RPMI8226 (cell line): ENCODE results near the gene TCF7.
A peak's percentile ranks its signal among the peaks of the same experiment; 100 is the strongest.

Experiments
- DNase-seq: peaks from one replicate; pipeline ENCODE4 v3.0.0-alpha.2; 2015

Gene TCF7

GRCh38 chr5:134184155-134185135 is 70.0 kb downstream of the TCF7 start:
- peak; percentile 72 for DNase-seq

GRCh38 chr5:134188092-134188491 is 73.6 kb downstream of the TCF7 start:
- DNase-seq: no peak

- no peak for DNase-seq
Observed at GRCh38 chr5:134189031-134189430, 74.5 kb downstream of the TCF7 start.

GRCh38 chr5:134195666-134196065 is 81.2 kb downstream of the TCF7 start:
- DNase-seq: no peak
